ENCODE results near the gene TNKS1BP1.
A peak's percentile ranks its signal among the peaks of the same experiment; 100 is the strongest.
"Not testable (repeated sequence)": the region's sequence is repeated elsewhere in the genome, so short reads cannot be mapped to it uniquely, and the experiment has no call there.

The TNKS1BP1 gene

GRCh38 chr11:57324886-57325734 is at the start of gene TNKS1BP1:
Gene TNKS1BP1 (minus strand): TSS chr11:57324952. CDS start chr11:57321885, 3,067 bp downstream.
- peak; percentile 94 for DNase-seq

- DNase-seq, result no peak
These were observed 48.4 kb upstream of the TNKS1BP1 start for GRCh38 chr11:57373146-57373545.

- DNase-seq, result no peak
These were observed 46.2 kb upstream of the TNKS1BP1 start for GRCh38 chr11:57370941-57371340.

GRCh38 chr11:57370251-57370650 is 45.5 kb upstream of the TNKS1BP1 start:
- DNase-seq, result no peak

GRCh38 chr11:57368845-57369232 is 44.1 kb upstream of the TNKS1BP1 start:
- no peak for DNase-seq

GRCh38 chr11:57368106-57368844 is 43.5 kb upstream of the TNKS1BP1 start:
- DNase-seq, result peak; percentile 5

- no peak for DNase-seq
These were observed 40.3 kb upstream of the TNKS1BP1 start for GRCh38 chr11:57364851-57365660.

- DNase-seq, result no peak
These were observed 38.7 kb upstream of the TNKS1BP1 start for GRCh38 chr11:57363131-57364080.

- DNase-seq, result no peak
These were observed 37.2 kb upstream of the TNKS1BP1 start for GRCh38 chr11:57361926-57362325.

GRCh38 chr11:57361420-57361819 is 36.7 kb upstream of the TNKS1BP1 start:
- not testable (repeated sequence) for DNase-seq

GRCh38 chr11:57360991-57361390 is 36.2 kb upstream of the TNKS1BP1 start:
- DNase-seq, result no peak

- no peak for DNase-seq
These were observed 35.3 kb upstream of the TNKS1BP1 start for GRCh38 chr11:57359896-57360690.

GRCh38 chr11:57359396-57359795 is 34.6 kb upstream of the TNKS1BP1 start:
- no peak for DNase-seq

- DNase-seq, result no peak
These were observed 34.2 kb upstream of the TNKS1BP1 start for GRCh38 chr11:57358991-57359390.

GRCh38 chr11:57358543-57358961 is 33.8 kb upstream of the TNKS1BP1 start:
- no peak for DNase-seq

- no peak for DNase-seq
These were observed 33.1 kb upstream of the TNKS1BP1 start for GRCh38 chr11:57357856-57358255.

GRCh38 chr11:57357310-57357709 is 32.6 kb upstream of the TNKS1BP1 start:
- DNase-seq, result no peak

- no peak for DNase-seq
These were observed 31.5 kb upstream of the TNKS1BP1 start for GRCh38 chr11:57356268-57356667.

- DNase-seq, result no peak
These were observed 29.9 kb upstream of the TNKS1BP1 start for GRCh38 chr11:57354699-57355098.

- no peak for DNase-seq
These were observed 29.1 kb upstream of the TNKS1BP1 start for GRCh38 chr11:57353852-57354251.

GRCh38 chr11:57353446-57353845 is 28.7 kb upstream of the TNKS1BP1 start:
- DNase-seq, result no peak
